Common myeloid progenitor, CD34-positive (primary cell): ENCODE data around the gene C9orf50.

ENCODE experiments used
- CTCF ChIA-PET: fragments of 350-600 bp; sonication (Branson Sonifier 250); formaldehyde crosslinking; loops from one replicate; lab custom pipeline; 2021; ENCODE audit warnings: antibody characterized with exemption; lab: Charles Lee
- POLR2A ChIA-PET: fragments of 350-600 bp; sonication (Branson Sonifier 250); formaldehyde crosslinking; loops from one replicate; lab custom pipeline; 2021; ENCODE audit warnings: antibody characterized with exemption; lab: Charles Lee
- DNase-seq, 3 donors: peaks; one replicate each; pipeline versions ENCODE4 v3.0.0 to v3.0.0-alpha.2; 2013
- H3K27ac ChIP-seq, 2 experiments: 1 replicate in 1 of 2; 2 replicates in 1 of 2; pipeline ENCODE4 v1.7.0; 2013; ENCODE audit warnings: inconsistent platforms in 2 of 2, low read length in 2 of 2, mild to moderate bottlenecking in 2 of 2, low read depth in 1 of 2, moderate library complexity in 1 of 2; ENCODE audit not compliant: severe bottlenecking in 2 of 2, insufficient read depth in 1 of 2, poor library complexity in 1 of 2
- H3K27me3 ChIP-seq, 5 experiments: replicated peaks in 2 of 5; 1 replicate in 3 of 5; 2 replicates in 2 of 5; pipeline versions ENCODE4 v1.6.1 to v1.7.0; 2013; ENCODE audit warnings: low read length in 4 of 5, mild to moderate bottlenecking in 2 of 5, moderate library complexity in 2 of 5, inconsistent platforms in 1 of 5; ENCODE audit not compliant: insufficient read depth in 5 of 5, control insufficient read depth in 4 of 5
- H3K36me3 ChIP-seq, 4 experiments: 1 replicate in 2 of 4; 2 replicates in 2 of 4; pipeline versions ENCODE4 v1.6.1 to v1.7.0; 2013; ENCODE audit warnings: low read length in 3 of 4, control low read depth in 1 of 4, mild to moderate bottlenecking in 1 of 4; ENCODE audit not compliant: control insufficient read depth in 4 of 4, insufficient read depth in 4 of 4
- H3K4me1 ChIP-seq, 4 experiments: 1 replicate in 3 of 4; 2 replicates in 1 of 4; pipeline versions ENCODE4 v1.6.1 to v1.7.1; 2013; ENCODE audit warnings: low read length in 3 of 4, mild to moderate bottlenecking in 3 of 4, control low read depth in 1 of 4, inconsistent platforms in 1 of 4, moderate library complexity in 1 of 4; ENCODE audit not compliant: control insufficient read depth in 4 of 4, insufficient read depth in 4 of 4; ENCODE audit errors: control extremely low read depth in 1 of 4
- H3K4me3 ChIP-seq, 7 experiments: 1 replicate in 4 of 7; 2 replicates in 3 of 7; pipeline versions ENCODE4 v1.5.1 to v1.7.0; 2013; ENCODE audit warnings: mild to moderate bottlenecking in 7 of 7, low read length in 6 of 7, moderate library complexity in 6 of 7, inconsistent platforms in 2 of 7, low read depth in 2 of 7, control low read depth in 1 of 7; ENCODE audit not compliant: insufficient read depth in 4 of 7, control insufficient read depth in 1 of 7; ENCODE audit errors: extremely low read depth in 1 of 7
- H3K9me3 ChIP-seq, 5 experiments: 1 replicate in 4 of 5; 2 replicates in 1 of 5; pipeline versions ENCODE4 v1.6.1 to v1.7.1; 2013; ENCODE audit warnings: low read length in 4 of 5, mild to moderate bottlenecking in 2 of 5, inconsistent platforms in 1 of 5, low read depth in 1 of 5, moderate library complexity in 1 of 5; ENCODE audit not compliant: control insufficient read depth in 4 of 5, insufficient read depth in 2 of 5; ENCODE audit errors: control extremely low read depth in 1 of 5
- WGBS: methylation state at CpG from one replicate; pipeline ENCODE4 v1.1.5; 2013; ENCODE audit not compliant: insufficient coverage; 5-methylcytosine and 5-hydroxymethylcytosine counted together

C9orf50 gene

DNA sequence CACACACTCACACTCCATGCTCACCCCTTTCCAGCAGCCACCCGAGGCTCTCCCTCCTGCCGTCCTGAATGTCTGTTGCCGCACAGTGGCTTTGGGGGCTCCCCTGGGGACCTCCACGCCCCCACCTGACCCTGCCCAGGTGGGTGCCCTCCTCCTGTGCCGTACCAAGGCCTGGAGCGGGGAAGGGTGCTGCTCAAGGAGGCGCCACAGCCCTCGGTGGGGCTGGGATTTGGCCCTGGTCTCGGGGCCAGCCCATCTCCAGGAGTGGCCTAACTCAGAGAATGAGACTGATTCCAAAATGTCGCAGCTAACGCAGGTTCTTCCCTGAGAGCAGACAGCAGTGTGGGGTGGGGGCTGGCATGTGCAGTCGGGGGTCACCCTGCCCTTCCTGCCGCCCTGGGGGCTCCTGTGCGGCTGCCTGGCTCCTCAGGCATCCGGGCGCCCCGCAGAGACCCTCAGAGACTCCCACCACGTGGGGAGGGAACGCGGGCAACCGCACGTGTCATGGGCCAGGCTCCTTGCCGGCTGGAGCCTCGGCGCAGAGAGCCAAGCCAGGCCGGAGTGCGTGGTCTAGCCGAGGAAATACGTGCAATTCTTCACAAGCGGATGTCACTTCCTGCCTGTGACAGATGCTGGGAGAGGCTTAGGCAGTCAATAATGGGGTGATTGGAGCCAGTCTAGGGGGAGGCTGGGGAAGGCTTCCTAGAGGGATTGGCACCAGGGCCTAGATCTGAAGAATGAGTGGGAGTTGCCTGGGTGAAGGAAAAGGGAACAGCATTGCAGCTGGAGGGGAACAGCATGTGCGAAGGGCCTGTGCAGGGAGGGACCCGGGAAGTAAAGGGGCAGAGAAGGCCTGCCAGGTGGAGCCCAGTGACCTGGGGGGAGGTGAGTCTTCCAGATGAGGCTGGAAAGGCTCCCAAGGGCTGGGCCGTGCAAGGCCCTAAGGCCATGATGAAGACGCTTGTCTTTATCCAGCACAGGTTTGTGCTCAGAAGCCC is 44.1 kb downstream of the C9orf50 start:
- Histone ChIP-seq H3K27ac (no peak overlapping the region), H3K36me3 (no peaks in the 10 kb centered on the region), H3K4me3 (no peak overlapping the region), H3K27me3 (peaks cover 0 to 2% (median 0%) of the 10 kb centered on the region in 5 experiments), H3K4me1 (peaks cover 0 to 17% (median 8%) of the 10 kb centered on the region in 4 experiments), H3K9me3 (no peaks in the 10 kb centered on the region)
- DNase-seq = peak; percentile 52 to 76 (median 68)
- ChIA-PET POLR2A (interaction anchor here (0.6 kb wide), 1 partner anchor 368 kb away, joined by 3 read pairs; no protein-coding TSS in a partner anchor), CTCF (no interaction called here)
- WGBS = 67% methylated on average over 32 of the region's 34 CpGs

DNA sequence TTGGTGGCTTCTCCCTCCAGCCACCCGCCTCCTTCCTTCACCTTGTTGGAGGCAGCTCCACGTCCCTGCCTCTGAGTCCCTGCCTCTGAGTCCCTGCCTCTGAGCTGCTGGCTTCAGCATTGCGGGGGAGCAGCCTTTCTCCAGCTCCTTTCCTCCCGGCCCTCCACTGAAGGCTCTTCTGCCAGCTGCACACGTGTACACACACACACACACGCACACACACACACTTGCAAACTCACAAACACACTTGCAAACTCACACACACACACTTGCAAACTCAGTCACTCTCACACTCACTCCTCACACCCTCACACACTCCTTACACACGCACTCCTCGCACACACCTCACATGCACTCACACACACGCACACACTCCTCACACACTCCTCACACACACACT is 45.1 kb downstream of the C9orf50 start:
- Histone ChIP-seq H3K9me3 (no peaks in the 10 kb centered on the region), H3K36me3 (no peaks in the 10 kb centered on the region), H3K4me3 (no peak overlapping the region), H3K4me1 (peaks cover 0 to 22% (median 14%) of the 10 kb centered on the region in 4 experiments), H3K27me3 (peaks cover 0 to 2% (median 0%) of the 10 kb centered on the region in 5 experiments), H3K27ac (no peak overlapping the region)
- CTCF ChIA-PET = interaction anchor here (0.9 to 1.3 kb wide), 3 partner anchors 16 to 116 kb away, joined by 3 read pairs; no protein-coding TSS in a partner anchor
- no peak for DNase-seq
- WGBS = 77% methylated on average over 8 of the region's 9 CpGs
- POLR2A ChIA-PET = no interaction called here

DNA sequence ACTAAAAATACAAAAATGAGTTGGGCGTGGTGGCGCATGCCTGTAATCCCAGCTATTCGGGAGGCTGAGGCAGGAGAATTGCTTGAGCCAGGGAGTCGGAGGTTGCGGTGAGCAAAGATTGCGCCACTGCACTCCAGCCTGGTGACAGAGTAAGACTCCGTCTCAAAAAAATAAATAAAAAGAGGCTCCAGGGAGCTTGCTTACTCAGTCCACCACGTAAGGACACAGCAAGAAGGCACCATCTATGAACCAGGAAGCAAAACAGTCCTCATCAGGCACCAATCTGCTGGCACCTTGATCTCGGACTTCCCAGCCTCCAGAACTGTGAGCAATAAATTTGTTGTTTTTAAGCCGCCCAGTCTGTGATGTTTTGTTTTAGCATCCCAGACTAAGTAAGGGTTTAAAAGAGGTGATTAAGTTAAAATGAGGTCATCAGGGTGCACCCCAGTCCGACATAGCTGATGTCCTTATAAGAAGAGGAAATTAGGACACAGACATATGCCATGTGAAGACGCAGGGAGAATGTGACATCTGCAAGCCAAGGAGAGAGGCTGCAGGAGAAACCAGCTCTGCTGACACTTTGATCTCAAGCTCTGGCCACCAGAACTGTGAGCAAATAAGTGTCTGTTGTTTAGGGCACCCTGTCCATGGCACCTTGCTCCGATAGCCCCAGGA is 45.9 kb downstream of the C9orf50 start:
- CTCF ChIA-PET = interaction anchor here (0.9 to 1.3 kb wide), 5 partner anchors 15 to 115 kb away, joined by 3 to 4 read pairs (median 3); no protein-coding TSS in a partner anchor
- H3K36me3 ChIP-seq = no peaks in the 10 kb centered on the region
- H3K4me1 ChIP-seq = peaks cover 0 to 25% (median 17%) of the 10 kb centered on the region in 4 experiments
- H3K27me3 ChIP-seq = peaks cover 0 to 2% (median 0%) of the 10 kb centered on the region in 5 experiments
- POLR2A ChIA-PET = interaction anchor here (0.5 kb wide), 1 partner anchor 92 kb away, joined by 3 read pairs; no protein-coding TSS in a partner anchor
- DNase-seq = no peak
- no peak overlapping the region for H3K4me3 ChIP-seq
- no peaks in the 10 kb centered on the region for H3K9me3 ChIP-seq
- H3K27ac ChIP-seq = no peak overlapping the region
- WGBS = 86% methylated on average over 13 of the region's 13 CpGs

DNA sequence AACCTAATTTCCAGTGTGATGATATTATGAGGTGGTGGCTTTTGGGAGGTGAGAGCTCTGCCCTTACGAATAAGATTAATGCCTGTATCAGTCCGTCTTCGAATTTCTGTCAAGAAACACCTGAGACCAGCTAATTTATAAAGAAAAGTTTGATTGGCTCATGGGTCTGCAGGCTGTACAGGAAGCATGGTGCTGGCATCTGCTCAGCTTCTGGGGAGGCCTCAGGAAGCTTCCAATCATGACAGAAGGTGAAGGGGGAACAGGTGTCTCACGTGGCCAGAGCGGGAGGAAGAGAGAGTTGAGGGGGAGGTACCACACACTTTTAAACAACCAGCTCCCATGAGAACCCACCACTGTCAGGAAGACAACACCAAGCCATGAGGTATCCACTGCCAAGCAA is 46.9 kb downstream of the C9orf50 start:
- no peaks in the 10 kb centered on the region for H3K36me3 ChIP-seq
- 96% methylated on average over 3 of the region's 5 CpGs for WGBS
- ChIA-PET POLR2A (no interaction called here), CTCF (interaction anchor here (1.1 to 1.3 kb wide), 2 partner anchors 23 to 73 kb away, joined by 3 to 4 read pairs; no protein-coding TSS in a partner anchor)
- no peak overlapping the region for H3K27ac ChIP-seq
- peaks cover 0 to 26% (median 22%) of the 10 kb centered on the region in 4 experiments for H3K4me1 ChIP-seq
- no peak overlapping the region for H3K4me3 ChIP-seq
- no peaks in the 10 kb centered on the region for H3K9me3 ChIP-seq
- DNase-seq = no peak
- H3K27me3 ChIP-seq = peaks cover 0 to 3% (median 0%) of the 10 kb centered on the region in 5 experiments

DNA sequence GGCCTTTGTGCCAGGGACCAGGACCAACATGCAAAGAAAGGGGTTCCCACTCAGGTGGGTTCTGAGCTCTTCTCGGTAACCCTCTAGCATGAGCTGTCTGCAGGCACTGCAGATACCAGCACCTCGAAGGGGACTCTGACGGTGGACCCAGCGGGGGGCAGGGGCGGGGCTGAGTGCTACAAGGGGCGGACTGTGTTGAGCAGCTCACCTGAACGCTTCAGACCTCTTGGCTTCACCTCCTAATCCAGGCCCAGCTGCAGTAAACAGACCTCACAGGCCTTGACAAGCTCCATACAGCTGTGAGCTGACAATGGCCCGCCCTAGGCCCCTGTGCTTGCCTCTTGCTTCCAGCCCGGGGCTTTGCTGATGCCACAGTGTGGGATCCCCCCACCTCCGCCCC is 48.4 kb downstream of the C9orf50 start:
- Histone ChIP-seq H3K36me3 (no peaks in the 10 kb centered on the region), H3K9me3 (no peaks in the 10 kb centered on the region), H3K27me3 (peaks cover 0 to 14% (median 6%) of the 10 kb centered on the region in 5 experiments), H3K4me3 (no peak overlapping the region), H3K4me1 (peaks cover 0 to 38% (median 32%) of the 10 kb centered on the region in 4 experiments), H3K27ac (no peak overlapping the region)
- ChIA-PET POLR2A (interaction anchor here (0.6 kb wide), 1 partner anchor 90 kb away, joined by 4 read pairs; no protein-coding TSS in a partner anchor), CTCF (interaction anchor here (2.3 kb wide), 1 partner anchor 21 kb away, joined by 5 read pairs; no protein-coding TSS in a partner anchor)
- no peak for DNase-seq
- WGBS = 98% methylated on average over 10 of the region's 10 CpGs

DNA sequence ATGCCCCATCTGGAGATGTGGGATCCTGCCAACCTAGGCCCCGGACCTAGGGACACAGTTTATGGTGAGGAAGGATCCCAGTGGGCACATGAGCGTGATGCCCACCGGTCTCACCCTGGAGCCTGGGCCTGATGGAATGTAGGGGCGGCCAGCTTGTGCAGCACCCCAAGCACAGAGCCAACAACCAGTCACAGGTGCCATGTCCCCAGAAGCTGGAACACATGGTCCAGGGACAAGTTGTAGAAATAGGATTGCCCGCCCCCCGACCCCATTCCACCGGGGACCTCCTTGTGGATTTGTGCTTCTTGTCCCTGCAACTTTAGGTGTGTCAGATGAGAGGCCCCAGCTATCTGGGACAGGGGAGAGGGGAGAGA is 48.9 kb downstream of the C9orf50 start:
- ChIA-PET CTCF (interaction anchor here (2.3 kb wide), 1 partner anchor 21 kb away, joined by 5 read pairs; no protein-coding TSS in a partner anchor), POLR2A (interaction anchor here (0.6 kb wide), 1 partner anchor 89 kb away, joined by 4 read pairs; no protein-coding TSS in a partner anchor)
- Histone ChIP-seq H3K4me1 (peaks cover 0 to 36% (median 32%) of the 10 kb centered on the region in 4 experiments), H3K27me3 (peaks cover 0 to 18% (median 6%) of the 10 kb centered on the region in 5 experiments), H3K36me3 (no peaks in the 10 kb centered on the region), H3K4me3 (no peak overlapping the region), H3K27ac (no peak overlapping the region), H3K9me3 (no peaks in the 10 kb centered on the region)
- 100% methylated on average over 3 of the region's 7 CpGs for WGBS
- no peak for DNase-seq
